ENCODE data around the gene SIDT2. TPM values are rescaled to one million over a fixed set of nuclear protein-coding genes. Genes with fewer than 3 reads are reported as not detected.

SIDT2 gene
- total and polyA plus RNA-seq, 2 of the 8 experiments (the other 6 are each of a cell fraction or from before 2014, with no cell fraction given), result 18.5 to 21.1 TPM

DNA sequence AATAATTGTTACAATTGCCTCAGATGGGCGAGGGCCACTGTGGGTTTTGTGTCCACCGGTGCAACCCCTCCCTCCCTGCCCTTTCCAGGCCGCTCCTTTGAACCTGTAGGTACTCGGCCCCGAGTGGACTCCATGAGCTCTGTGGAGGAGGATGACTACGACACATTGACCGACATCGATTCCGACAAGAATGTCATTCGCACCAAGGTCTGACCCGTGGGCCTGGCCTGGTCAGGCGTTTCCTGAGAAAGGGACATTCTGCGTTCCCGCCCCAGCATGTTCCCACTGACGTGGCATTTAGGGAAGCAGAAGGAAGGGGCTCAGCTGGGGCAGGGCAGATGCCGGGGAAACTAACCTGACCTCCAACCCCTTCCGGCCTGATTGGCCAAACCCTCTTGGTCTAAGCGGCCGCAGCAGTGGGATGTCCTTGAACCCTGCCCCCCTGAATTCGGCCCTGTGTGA, 10.1 kb downstream of the SIDT2 start:
- 87% methylated on average over 20 of the region's 20 CpGs; no CpG with 5 or more reads in 1 of the 2 experiments for WGBS, 2 experiments (ENCODE audit: extremely low coverage in 1 of 2, insufficient coverage in 1 of 2, insufficient read length in 1 of 2, insufficient replicate concordance in 2 of 2, low coverage in 1 of 2, low lambda C conversion rate in 2 of 2, missing lambda C conversion rate in 1 of 2)
- Histone ChIP-seq H4K91ac (replicated peaks; ENCODE audit: insufficient read length, low read length) (no peak overlapping the region), H3K79me2 (ENCODE audit: control insufficient read depth in 1 of 2, insufficient read depth in 2 of 2, low read length in 2 of 2) (no peaks in the 10 kb centered on the region), H3K36me3 (ENCODE audit: control insufficient read depth in 2 of 4, insufficient read depth in 4 of 4, low read length in 3 of 4) (peaks cover 0 to 11% (median 2%) of the 10 kb centered on the region in 4 experiments; a peak in 3 of 8 replicates), H2BK120ac (replicated peaks; ENCODE audit: low read depth, low read length) (no peak overlapping the region), H3K4me2 (ENCODE audit: insufficient read depth in 1 of 2, low read depth in 2 of 2, low read length in 2 of 2) (no peak overlapping the region), H3K14ac (ENCODE audit: insufficient read length) (no peak overlapping the region), H4K20me1 (replicated peaks in 1 of 2; ENCODE audit: control insufficient read depth in 1 of 2, insufficient read depth in 2 of 2, low read length in 2 of 2) (peaks cover 0 to 2% of the 10 kb centered on the region in 2 experiments), H3K9ac (replicated peaks in 1 of 4; ENCODE audit: extremely low read depth in 1 of 4, low read depth in 3 of 4, low read length in 3 of 4) (no peak overlapping the region), H3K23ac (ENCODE audit: insufficient read length) (no peak overlapping the region), H2BK5ac (ENCODE audit: low read depth, low read length) (no peak overlapping the region), H4K8ac (ENCODE audit: extremely low read depth, insufficient read depth, low read length) (no peak overlapping the region), H3K4me1 (replicated peaks in 1 of 4; ENCODE audit: control insufficient read depth in 3 of 4, insufficient read depth in 4 of 4, low read length in 3 of 4) (no peaks in the 10 kb centered on the region), H3K56ac (replicated peaks; ENCODE audit: insufficient read length, low read depth, low read length) (no peak overlapping the region), H2BK15ac (ENCODE audit: low read length) (no peak overlapping the region), H3K79me1 (ENCODE audit: low read depth, low read length) (no peaks in the 10 kb centered on the region), H3K4ac (replicated peaks; ENCODE audit: insufficient read length, low read depth, low read length) (no peak overlapping the region), H2AFZ (ENCODE audit: low read length) (no peak overlapping the region), H4K5ac (ENCODE audit: insufficient read length, low read depth, low read length) (no peak overlapping the region), H2BK20ac (ENCODE audit: low read length) (no peak overlapping the region), H3K27ac (ENCODE audit: low read depth, low read length) (no peak overlapping the region), H2BK12ac (ENCODE audit: low read depth, low read length) (no peak overlapping the region), H3K18ac (ENCODE audit: extremely low read depth, low read length) (no peak overlapping the region), H3K4me3 (ENCODE audit: extremely low read depth in 1 of 4, insufficient read depth in 2 of 4, low read depth in 3 of 4, low read length in 4 of 4) (no peak overlapping the region), H3K23me2 (ENCODE audit: low read depth, low read length) (no peaks in the 10 kb centered on the region), H3K27me3 (replicated peaks in 1 of 4; ENCODE audit: control insufficient read depth in 3 of 4, extremely low read depth in 1 of 4, insufficient read depth in 3 of 4, low read length in 3 of 4) (no peaks in the 10 kb centered on the region), H2AK5ac (ENCODE audit: low read depth, low read length) (no peak overlapping the region), H3K9me3 (ENCODE audit: insufficient read depth in 2 of 2, low read depth in 1 of 2, low read length in 1 of 2) (no peaks in the 10 kb centered on the region)
- DNase-seq (ENCODE audit: low read depth in 1 of 2, low spot score in 2 of 2), result no peak
- POLR2A ChIA-PET (ENCODE audit: partially characterized antibody), result interaction anchor here (1.5 to 12.6 kb wide), 2 partner anchors 13 to 34 kb away, joined by 4 to 153 read pairs; partner anchors contain the start of gene TAGLN
- TF ChIP-seq RFX5 (IDR thresholded peaks at IDR 0.05; ENCODE audit: borderline replicate concordance, low read depth, low read length), result no peak
- TF ChIP-seq SIX5 (IDR thresholded peaks at IDR 0.05; ENCODE audit: low read depth, low read length), result no peak
- TF ChIP-seq RBBP5 (IDR thresholded peaks at IDR 0.05; ENCODE audit: borderline replicate concordance, low read depth, low read length), result no peak
- no peak for TF ChIP-seq HDAC2 (IDR thresholded peaks at IDR 0.05; ENCODE audit: borderline replicate concordance in 1 of 2, low read depth in 2 of 2, low read length in 2 of 2)
- TF ChIP-seq EGR1 (IDR thresholded peaks at IDR 0.05; ENCODE audit: borderline replicate concordance, low read depth, low read length), result no peak
- no peak for TF ChIP-seq POLR2AphosphoS5 (IDR thresholded peaks at IDR 0.05; ENCODE audit: low read depth, low read length)
- no peak for TF ChIP-seq BACH1 (IDR thresholded peaks at IDR 0.05; ENCODE audit: low read length)
- TF ChIP-seq SUZ12 (IDR thresholded peaks at IDR 0.05; ENCODE audit: low read length), result no peak
- TF ChIP-seq KDM1A (IDR thresholded peaks at IDR 0.05; ENCODE audit: borderline replicate concordance, low read length), result no peak
- no peak for FAIRE-seq
- CTCF ChIA-PET (ENCODE audit: partially characterized antibody), result interaction anchor here (14.0 to 18.7 kb wide), 2 partner anchors 10 to 34 kb away, joined by 249 to 449 read pairs; partner anchors contain the start of genes PCSK7, RNF214 and TAGLN

Measured in H1 (cell line).